Epithelial cell of proximal tubule (primary cell): ENCODE data around the gene GPR25. TPM values are rescaled to one million over a fixed set of nuclear protein-coding genes. Genes with fewer than 3 reads are reported as not detected.

Experiments used
- DNase-seq: peaks from one replicate; pipeline ENCODE4 v3.0.0-alpha.2; 2011; ENCODE audit warnings: low read depth
- H3K4me3 ChIP-seq: 2 replicates; pipeline ENCODE4 v1.5.1; 2011; ENCODE audit warnings: low read depth, mild to moderate bottlenecking, low read length
- CTCF ChIP-seq: conservative IDR thresholded peaks from 2 replicates; pipeline ENCODE4 v1.5.1; 2012; ENCODE audit warnings: low read depth, mild to moderate bottlenecking, low read length
- total RNA-seq: library from RNA; depleted of rRNA; stranded (reverse); fragments of >200 nt; gene quantifications from 2 replicates; pipeline ENCODE4 v1.2.3, GENCODE V29; 2015

Gene GPR25
- total RNA-seq, 1 donor from 2014 or later, result not detected

- no peak for DNase-seq
- no peak for TF ChIP-seq CTCF
- no peak overlapping the region for H3K4me3 ChIP-seq
Measured at GRCh38 chr1:200862713-200863415, 9.9 kb upstream of the GPR25 start.

GRCh38 chr1:200866116-200866515 is 6.7 kb upstream of the GPR25 start:
- no peak for TF ChIP-seq CTCF
- DNase-seq, result no peak

GRCh38 chr1:200866521-200866920 is 6.3 kb upstream of the GPR25 start:
- TF ChIP-seq CTCF, result no peak
- no peak for DNase-seq

More at GRCh38 chr1:200866116-200866515, 6.7 kb upstream of the GPR25 start:
- no peak overlapping the region for H3K4me3 ChIP-seq

GRCh38 chr1:200867018-200867811 is 5.6 kb upstream of the GPR25 start:
- H3K4me3 ChIP-seq, result no peak overlapping the region
- DNase-seq, result no peak
- no peak for TF ChIP-seq CTCF

More at GRCh38 chr1:200866521-200866920, 6.3 kb upstream of the GPR25 start:
- H3K4me3 ChIP-seq, result no peak overlapping the region

- no peak overlapping the region for H3K4me3 ChIP-seq
- no peak for DNase-seq
- no peak for TF ChIP-seq CTCF
Measured at GRCh38 chr1:200869376-200869752, 3.4 kb upstream of the GPR25 start.

- H3K4me3 ChIP-seq, result no peak overlapping the region
- TF ChIP-seq CTCF, result no peak
- no peak for DNase-seq
Measured at GRCh38 chr1:200869753-200870391, 2.9 kb upstream of the GPR25 start.
